ENCODE results near the gene SCAP. TPM values are rescaled to one million over a fixed set of nuclear protein-coding genes. Genes with fewer than 3 reads are reported as not detected.
A peak's percentile ranks its signal among the peaks of the same experiment; 100 is the strongest.

The SCAP gene
- total and polyA plus RNA-seq, 2 of the 4 experiments (the other 2 are of a cell fraction) = 25.3 to 34.6 TPM

DNA sequence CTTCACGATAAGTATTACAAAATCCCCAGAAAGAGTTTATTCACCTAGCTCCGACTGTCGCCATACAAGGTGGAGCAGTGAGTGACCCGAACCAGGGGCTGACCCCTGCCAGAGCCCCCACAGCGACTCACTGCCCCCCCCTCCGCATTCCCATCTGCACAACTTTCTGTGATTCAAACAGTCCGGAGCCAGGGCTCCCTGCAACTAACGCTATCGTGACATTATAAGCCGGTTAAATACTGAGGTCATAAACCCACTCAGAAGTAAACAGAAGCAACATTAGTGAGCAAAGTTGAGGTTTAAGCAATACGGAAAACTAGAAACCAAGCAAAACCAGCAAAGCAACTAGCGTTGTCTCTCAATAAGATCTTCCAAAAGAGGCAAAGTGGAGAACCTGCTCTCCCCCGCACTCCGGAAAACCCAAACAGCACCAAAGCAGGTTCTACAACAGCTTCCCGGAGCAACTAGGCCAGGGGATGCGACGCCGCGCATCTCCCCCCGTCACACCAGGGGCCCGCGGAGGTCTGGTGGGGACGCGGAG, 642 bp downstream of the SCAP start:
- CTCF ChIA-PET = interaction anchor here (0.9 to 1.0 kb wide), 2 partner anchors 50 to 54 kb away, joined by 3 read pairs; no protein-coding TSS in a partner anchor
- TF ChIP-seq CHD1 (IDR thresholded peaks at IDR 0.05; ENCODE audit: low read depth, low read length) (no peak), MXI1 (IDR thresholded peaks at IDR 0.05; ENCODE audit: borderline replicate concordance, low read depth, low read length) (no peak), RAD21 (IDR thresholded peaks at IDR 0.05; ENCODE audit: low read length) (no peak), MAZ (IDR thresholded peaks at IDR 0.05; ENCODE audit: borderline replicate concordance, low read depth, low read length) (no peak; the same call in 1 of the 2 replicates), NFE2L2 (IDR thresholded peaks at IDR 0.05; ENCODE audit: low read depth, low read length) (no peak), BHLHE40 (IDR thresholded peaks at IDR 0.05; ENCODE audit: low read depth, low read length) (no peak), SMC3 (IDR thresholded peaks at IDR 0.05; ENCODE audit: low read depth, low read length) (no peak), RCOR1 (IDR thresholded peaks at IDR 0.05; ENCODE audit: insufficient replicate concordance, low read length) (no peak), MAFK (IDR thresholded peaks at IDR 0.05; ENCODE audit: low read depth, low read length) (no peak), FOS (IDR thresholded peaks at IDR 0.05; ENCODE audit: low read depth, low read length) (no peak), CEBPB (IDR thresholded peaks at IDR 0.05; ENCODE audit: low read depth, low read length) (no peak)
- TF ChIP-seq, protein P1, sequence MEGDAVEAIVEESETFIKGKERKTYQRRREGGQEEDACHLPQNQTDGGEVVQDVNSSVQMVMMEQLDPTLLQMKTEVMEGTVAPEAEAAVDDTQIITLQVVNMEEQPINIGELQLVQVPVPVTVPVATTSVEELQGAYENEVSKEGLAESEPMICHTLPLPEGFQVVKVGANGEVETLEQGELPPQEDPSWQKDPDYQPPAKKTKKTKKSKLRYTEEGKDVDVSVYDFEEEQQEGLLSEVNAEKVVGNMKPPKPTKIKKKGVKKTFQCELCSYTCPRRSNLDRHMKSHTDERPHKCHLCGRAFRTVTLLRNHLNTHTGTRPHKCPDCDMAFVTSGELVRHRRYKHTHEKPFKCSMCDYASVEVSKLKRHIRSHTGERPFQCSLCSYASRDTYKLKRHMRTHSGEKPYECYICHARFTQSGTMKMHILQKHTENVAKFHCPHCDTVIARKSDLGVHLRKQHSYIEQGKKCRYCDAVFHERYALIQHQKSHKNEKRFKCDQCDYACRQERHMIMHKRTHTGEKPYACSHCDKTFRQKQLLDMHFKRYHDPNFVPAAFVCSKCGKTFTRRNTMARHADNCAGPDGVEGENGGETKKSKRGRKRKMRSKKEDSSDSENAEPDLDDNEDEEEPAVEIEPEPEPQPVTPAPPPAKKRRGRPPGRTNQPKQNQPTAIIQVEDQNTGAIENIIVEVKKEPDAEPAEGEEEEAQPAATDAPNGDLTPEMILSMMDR (conservative IDR thresholded peaks at IDR 0.05; ENCODE audit: low read depth, low read length) = no peak
- TF ChIP-seq, protein P2, sequence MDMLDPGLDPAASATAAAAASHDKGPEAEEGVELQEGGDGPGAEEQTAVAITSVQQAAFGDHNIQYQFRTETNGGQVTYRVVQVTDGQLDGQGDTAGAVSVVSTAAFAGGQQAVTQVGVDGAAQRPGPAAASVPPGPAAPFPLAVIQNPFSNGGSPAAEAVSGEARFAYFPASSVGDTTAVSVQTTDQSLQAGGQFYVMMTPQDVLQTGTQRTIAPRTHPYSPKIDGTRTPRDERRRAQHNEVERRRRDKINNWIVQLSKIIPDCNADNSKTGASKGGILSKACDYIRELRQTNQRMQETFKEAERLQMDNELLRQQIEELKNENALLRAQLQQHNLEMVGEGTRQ (IDR thresholded peaks at IDR 0.05; ENCODE audit: low read depth, low read length) = no peak
- TF ChIP-seq, protein P3, sequence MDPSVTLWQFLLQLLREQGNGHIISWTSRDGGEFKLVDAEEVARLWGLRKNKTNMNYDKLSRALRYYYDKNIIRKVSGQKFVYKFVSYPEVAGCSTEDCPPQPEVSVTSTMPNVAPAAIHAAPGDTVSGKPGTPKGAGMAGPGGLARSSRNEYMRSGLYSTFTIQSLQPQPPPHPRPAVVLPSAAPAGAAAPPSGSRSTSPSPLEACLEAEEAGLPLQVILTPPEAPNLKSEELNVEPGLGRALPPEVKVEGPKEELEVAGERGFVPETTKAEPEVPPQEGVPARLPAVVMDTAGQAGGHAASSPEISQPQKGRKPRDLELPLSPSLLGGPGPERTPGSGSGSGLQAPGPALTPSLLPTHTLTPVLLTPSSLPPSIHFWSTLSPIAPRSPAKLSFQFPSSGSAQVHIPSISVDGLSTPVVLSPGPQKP (IDR thresholded peaks at IDR 0.05; ENCODE audit: borderline replicate concordance, low read depth, low read length) = no peak

More for the DNA sequence above, 642 bp downstream of the SCAP start:
- in situ Hi-C loops (cut with MboI; ENCODE audit: low sequenced_read_pairs) (loop anchor here (5.0 kb wide), 1 partner anchor 53 kb away; no protein-coding TSS in a partner anchor), dilution Hi-C loops (cut with HindIII; ENCODE audit: low sequenced_read_pairs, unreplicated experiment) (no loop called here), intact Hi-C loops (cut with micrococcal nuclease) (loop anchor here (1.0 kb wide), 2 partner anchors 37 to 54 kb away; no protein-coding TSS in a partner anchor)
- Histone ChIP-seq H2BK120ac (ENCODE audit: low read depth, low read length) (no peak overlapping the region), H2BK20ac (ENCODE audit: low read depth, low read length) (no peak overlapping the region), H3K4me3 (ENCODE audit: insufficient read depth, low read depth, low read length) (peak overlapping the region; percentile 85), H3K36me3 (ENCODE audit: control insufficient read depth, insufficient read depth, low read length) (no peaks in the 10 kb centered on the region), H3K14ac (replicated peaks; ENCODE audit: low read depth, low read length) (peak overlapping the region; percentile 64), H2BK15ac (ENCODE audit: low read depth, low read length) (no peak overlapping the region), H3K18ac (ENCODE audit: low read depth, low read length) (no peak overlapping the region), H3K79me1 (ENCODE audit: low read depth in 1 of 2, low read length in 2 of 2) (peaks cover 5 to 38% of the 10 kb centered on the region in 2 experiments), H3K4me1 (ENCODE audit: control insufficient read depth, insufficient read depth, low read length) (peaks cover 2% of the 10 kb centered on the region; the same call in 1 of the 2 replicates), H4K20me1 (ENCODE audit: insufficient read depth, low read length) (peaks cover 15% of the 10 kb centered on the region; the same call in 1 of the 2 replicates), H2AK5ac (ENCODE audit: low read depth, low read length) (0 out of 2 replicates have a peak overlapping the region, but pooled peaks have one; percentile 1), H4K5ac (ENCODE audit: low read depth, low read length) (no peak overlapping the region), H4K91ac (ENCODE audit: insufficient read depth, low read depth, low read length) (no peak overlapping the region), H4K8ac (ENCODE audit: low read depth in 2 of 2, low read length in 2 of 2) (peak overlapping the region in 1 of 2 experiments; percentile 37; a peak in 1 of 4 replicates), H3K4me2 (ENCODE audit: low read depth, low read length) (peak overlapping the region; percentile 62), H2AFZ (replicated peaks; ENCODE audit: low read length, poor library complexity) (peak overlapping the region; percentile 98), H3K27me3 (ENCODE audit: control insufficient read depth, insufficient read depth, low read length) (no peaks in the 10 kb centered on the region), H3K23ac (ENCODE audit: low read depth, low read length) (0 out of 2 replicates have a peak overlapping the region, but pooled peaks have one; percentile 58), H3K9ac (ENCODE audit: low read depth, low read length) (peak overlapping the region; percentile 57), H2AK9ac (replicated peaks; ENCODE audit: low read depth, low read length, poor library complexity) (no peak overlapping the region), H3K9me1 (ENCODE audit: insufficient read depth, low read length) (peaks cover 3% of the 10 kb centered on the region; the same call in 1 of the 2 replicates), H2BK5ac (ENCODE audit: low read depth, low read length, poor library complexity, severe bottlenecking) (peak overlapping the region; percentile 12), H3K27ac (ENCODE audit: insufficient read depth, low read length) (peak overlapping the region; percentile 40), H3K56ac (ENCODE audit: extremely low read depth, insufficient read depth, low read length) (peak overlapping the region; percentile 39; the same call in 1 of the 2 replicates), H3K9me3 (ENCODE audit: control insufficient read depth, insufficient read depth, low read length) (no peaks in the 10 kb centered on the region), H3K4ac (ENCODE audit: low read depth, low read length) (no peak overlapping the region)
- 0% methylated on average over 6 of the region's 24 CpGs; no CpG with 5 or more reads in 1 of the 2 experiments for WGBS, 2 experiments (ENCODE audit: extremely low coverage in 2 of 2, insufficient read length in 1 of 2)
- BruUV-seq (replicated peaks) = no TSS peak
- POLR2A ChIA-PET (ENCODE audit: unreplicated experiment) = no interaction called here
- ATAC-seq (ENCODE audit: low read depth) (peak; percentile 22), DNase-seq (peak; percentile 32)

Measured in IMR-90 (cell line).